GM12891 (cell line): ENCODE measurements around the gene CCDC110.

ENCODE experiments used
- POLR2A ChIP-seq: IDR thresholded peaks from 2 replicates; pipeline ENCODE4 v1.6.1; 2011; ENCODE audit warnings: low read depth, low read length, control low read depth
- POLR2AphosphoS5 ChIP-seq: IDR thresholded peaks from 2 replicates; pipeline ENCODE4 v1.6.1; 2011; ENCODE audit warnings: low read depth, low read length, control low read depth
- TAF1 ChIP-seq: IDR thresholded peaks from 2 replicates; pipeline ENCODE4 v1.6.1; 2011; ENCODE audit warnings: low read depth, low read length, control low read depth

DNA sequence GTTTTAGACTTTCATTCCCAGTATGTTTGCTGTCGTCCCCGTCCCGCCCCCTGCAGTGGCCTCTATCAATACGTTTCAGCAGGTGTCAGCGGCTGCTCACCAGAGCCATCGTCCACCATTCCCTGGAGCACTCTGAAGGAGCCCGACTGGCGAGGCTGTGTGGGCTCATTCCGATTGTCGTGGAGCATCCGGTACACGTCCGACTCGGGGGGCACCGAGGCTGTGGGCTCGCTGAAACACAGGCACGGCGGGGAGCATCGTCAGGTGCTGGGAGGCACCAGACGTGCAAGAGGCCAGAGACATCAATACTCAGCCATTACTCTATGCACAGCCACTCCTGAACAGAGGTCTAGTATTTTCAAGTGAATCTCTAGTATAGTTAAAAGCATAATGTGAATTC lies 34.9 kb upstream of the CCDC110 start:
- TF ChIP-seq POLR2A (no peak), TAF1 (no peak), POLR2AphosphoS5 (no peak)
